GM23338 (cell line): ENCODE data around the gene LILRA1. TPM values are rescaled to one million over a fixed set of nuclear protein-coding genes. Genes with fewer than 3 reads are reported as not detected.

ENCODE experiments used
- ATAC-seq: fragments of 200-7000 bp; cut with Tn5 transposase; 3 replicates; pipeline ENCODE4 v1.9.1; 2020
- DNase-seq: peaks from one replicate; pipeline ENCODE4 v3.0.0-alpha.2; 2015; ENCODE audit warnings: low spot score
- H2AFZ ChIP-seq: fragments of 200-600 bp; sonication (generic); 2 replicates; pipeline ENCODE4 v1.8.0; 2016; ENCODE audit warnings: antibody characterized with exemption, mild to moderate bottlenecking, moderate library complexity
- H3F3A ChIP-seq: fragments of 200-600 bp; sonication (generic); replicated peaks from 2 replicates; pipeline ENCODE4 v1.8.0; 2017; ENCODE audit warnings: antibody characterized with exemption, mixed run types, low read depth
- H3K27ac ChIP-seq: fragments of 200-600 bp; sonication (generic); 2 replicates; pipeline ENCODE4 v1.6.1; 2016; ENCODE audit warnings: low read depth
- H3K27me3 ChIP-seq: fragments of 200-600 bp; sonication (generic); 2 replicates; pipeline ENCODE4 v1.8.0; 2016; ENCODE audit warnings: mild to moderate bottlenecking, mixed run types, moderate library complexity; ENCODE audit not compliant: insufficient read depth
- H3K36me3 ChIP-seq: fragments of 200-600 bp; sonication (generic); 2 replicates; pipeline ENCODE4 v1.8.0; 2016; ENCODE audit warnings: mild to moderate bottlenecking; ENCODE audit not compliant: insufficient read depth
- H3K4me1 ChIP-seq: fragments of 200-600 bp; sonication (generic); 2 replicates; pipeline ENCODE4 v1.8.0; 2016; ENCODE audit warnings: mild to moderate bottlenecking, moderate library complexity; ENCODE audit not compliant: insufficient read depth
- H3K4me2 ChIP-seq: fragments of 200-600 bp; sonication (generic); 2 replicates; pipeline ENCODE4 v1.7.1; 2017; ENCODE audit warnings: mixed run types
- H3K4me3 ChIP-seq: fragments of 200-600 bp; sonication (generic); 2 replicates; pipeline ENCODE4 v1.6.1; 2016; ENCODE audit warnings: mixed run types
- H3K79me2 ChIP-seq: fragments of 200-600 bp; sonication (generic); replicated peaks from 2 replicates; pipeline ENCODE4 v1.8.0; 2017; ENCODE audit warnings: mild to moderate bottlenecking; ENCODE audit not compliant: insufficient read depth
- H3K9me2 ChIP-seq: fragments of 200-600 bp; sonication (generic); 2 replicates; pipeline ENCODE4 v1.8.0; 2017; ENCODE audit not compliant: insufficient read depth
- H4K20me1 ChIP-seq: fragments of 200-600 bp; sonication (generic); replicated peaks from 2 replicates; pipeline ENCODE4 v1.8.0; 2017; ENCODE audit warnings: mild to moderate bottlenecking; ENCODE audit not compliant: insufficient read depth
- H3K27ac Mint-ChIP-seq: 2 replicates; pipeline ENCODE4 v1.8.0; 2020; ENCODE audit warnings: inconsistent platforms, mild to moderate bottlenecking, moderate library complexity, mixed read lengths
- H3K27me3 Mint-ChIP-seq: 3 replicates; pipeline ENCODE4 v1.8.0; 2022; ENCODE audit warnings: low read depth, mild to moderate bottlenecking, moderate library complexity, mixed read lengths, inconsistent platforms; ENCODE audit not compliant: insufficient read depth, poor library complexity
- H3K36me3 Mint-ChIP-seq: 3 replicates; pipeline ENCODE4 v1.8.0; 2021; ENCODE audit warnings: low read depth, mild to moderate bottlenecking, inconsistent platforms, moderate library complexity, mixed read lengths
- H3K4me1 Mint-ChIP-seq: 3 replicates; pipeline ENCODE4 v1.8.0; 2020; ENCODE audit warnings: mild to moderate bottlenecking, inconsistent platforms, mixed read lengths
- H3K4me3 Mint-ChIP-seq: 3 replicates; pipeline ENCODE4 v1.8.0; 2021; ENCODE audit warnings: moderate library complexity, mild to moderate bottlenecking, inconsistent platforms, mixed read lengths
- H3K9me3 Mint-ChIP-seq: 3 replicates; pipeline ENCODE4 v1.8.0; 2020; ENCODE audit warnings: moderate library complexity, mild to moderate bottlenecking, inconsistent platforms, mixed read lengths
- CREB1 ChIP-seq: fragments of 250-450 bp; sonication (Bioruptor Pico); IDR thresholded peaks from 2 replicates; pipeline ENCODE4 v1.5.0; 2020; ENCODE audit warnings: low read depth, mild to moderate bottlenecking, moderate library complexity
- CTCF ChIP-seq, 2 experiments: fragments of 200-600 bp in 1 of 2; sonication (generic) in 1 of 2; conservative IDR thresholded peaks; 2 replicates each; pipeline versions ENCODE4 v1.5.1 to v1.6.1; 2016 to 2017; ENCODE audit warnings: antibody characterized with exemption in 2 of 2, low read depth in 2 of 2, mild to moderate bottlenecking in 2 of 2, moderate library complexity in 1 of 2
- ETS1 ChIP-seq: IDR thresholded peaks from 2 replicates; pipeline ENCODE4 v1.6.1; 2016; ENCODE audit warnings: antibody characterized with exemption
- REST ChIP-seq: IDR thresholded peaks from one replicate; pipeline ENCODE4 v1.6.1; 2018; ENCODE audit warnings: antibody characterized with exemption; ENCODE audit not compliant: unreplicated experiment
- STAT1 ChIP-seq: IDR thresholded peaks from one replicate; pipeline ENCODE4 v1.6.1; 2016; ENCODE audit warnings: antibody characterized with exemption; ENCODE audit not compliant: unreplicated experiment
- ZNF462 ChIP-seq: fragments of 250-450 bp; sonication (Bioruptor Pico); IDR thresholded peaks from 2 replicates; pipeline ENCODE4 v1.5.0; 2020; ENCODE audit warnings: mild to moderate bottlenecking, moderate library complexity
- polyA plus RNA-seq: library from polyadenylated mRNA; unstranded; fragments of >200 nt; fragmentation: Nextera tagmentation; extraction: Ambion mirVana; gene quantifications from 2 replicates; pipeline ENCODE4 v1.2.1, GENCODE V29; 2016
- total RNA-seq: library from RNA; depleted of rRNA; stranded (reverse); fragments of >200 nt; shearing (Covaris generic); gene quantifications from 2 replicates; pipeline ENCODE4 v1.2.3, GENCODE V29; 2014

LILRA1 gene
- total and polyA plus RNA-seq, 2 experiments from 2014 or later, result not detected

- Mint-ChIP-seq H3K36me3 (peaks cover 12% of the 10 kb centered on the region; the same call in 1 of the 3 replicates), H3K4me1 (no peaks in the 10 kb centered on the region), H3K27me3 (no peaks in the 10 kb centered on the region), H3K27ac (no peak overlapping the region), H3K4me3 (no peak overlapping the region), H3K9me3 (peaks cover 75% of the 10 kb centered on the region)
- H3K4me2 ChIP-seq, result no peak overlapping the region
- no peaks in the 10 kb centered on the region for H3K4me1 ChIP-seq
- H3F3A ChIP-seq, result no peaks in the 10 kb centered on the region
- TF ChIP-seq STAT1 (no peak), REST (no peak), CTCF (conservative IDR thresholded peaks at IDR 0.05; ENCODE audit: low read depth in 2 of 2) (no peak), ETS1 (no peak), CREB1 (CRISPR knock-in tag) (no peak), ZNF462 (CRISPR knock-in tag) (no peak)
- H2AFZ ChIP-seq, result no peak overlapping the region
- no peaks in the 10 kb centered on the region for H3K27me3 ChIP-seq
- H3K79me2 ChIP-seq, result no peaks in the 10 kb centered on the region
- no peaks in the 10 kb centered on the region for H4K20me1 ChIP-seq
- no peak overlapping the region for H3K4me3 ChIP-seq
- H3K36me3 ChIP-seq, result 0 out of 2 replicates have a peak, but pooled peaks cover 4% of the 10 kb centered on the region
- no peaks in the 10 kb centered on the region for H3K9me2 ChIP-seq
- no peak overlapping the region for H3K27ac ChIP-seq
- no peak for DNase-seq
- ATAC-seq, result no peak
Measured at GRCh38 chr19:54560881-54561385, 32.5 kb upstream of the LILRA1 start.
